Esophagus squamous epithelium (tissue), 5 donors: ENCODE data around the gene MTF1. TPM values are rescaled to one million over a fixed set of nuclear protein-coding genes. Genes with fewer than 3 reads are reported as not detected.
A peak's percentile ranks its signal among the peaks of the same experiment; 100 is the strongest.
"Not testable (repeated sequence)": the region's sequence is repeated elsewhere in the genome, so short reads cannot be mapped to it uniquely, and the experiment has no call there.

ENCODE experiments used
- DNase-seq: peaks from one replicate; lab custom pipeline; 2025; lab: John Stamatoyannopoulos, UW
- H3K27ac ChIP-seq, 4 donors: fragments of 200-600 bp; sonication (generic); one replicate each; pipeline ENCODE4 v1.5.1; 2016 to 2019; ENCODE audit warnings: mild to moderate bottlenecking in 1 of 4
- H3K27me3 ChIP-seq, 4 donors: fragments of 200-600 bp; sonication (generic); 1 replicate in 3 of 4; 2 replicates in 1 of 4; pipeline versions ENCODE4 v1.5.1 to v1.6.0; 2017 to 2021; ENCODE audit warnings: antibody characterized with exemption in 1 of 4
- H3K36me3 ChIP-seq, 3 donors: fragments of 200-600 bp; sonication (generic); one replicate each; pipeline ENCODE4 v1.5.1; 2016 to 2019
- H3K4me1 ChIP-seq, 3 donors: fragments of 200-600 bp; sonication (generic); one replicate each; pipeline ENCODE4 v1.5.1; 2017 to 2019
- H3K4me3 ChIP-seq, 4 donors: fragments of 200-600 bp; sonication (generic); 1 replicate in 3 of 4; 2 replicates in 1 of 4; pipeline ENCODE4 v1.5.1; 2016 to 2019; ENCODE audit warnings: mild to moderate bottlenecking in 2 of 4, moderate library complexity in 1 of 4
- H3K9me3 ChIP-seq, 3 donors: fragments of 200-600 bp; sonication (generic); one replicate each; pipeline ENCODE4 v1.5.1; 2016 to 2019
- CTCF ChIP-seq, 6 experiments: fragments of 450-650 bp in 4 of 6; fragments of 200-600 bp in 2 of 6; sonication (generic) in 2 of 6; IDR thresholded peaks; one replicate each; pipeline ENCODE4 v1.5.1; 2016 to 2019; ENCODE audit warnings: antibody characterized with exemption in 6 of 6, mild to moderate bottlenecking in 4 of 6, moderate library complexity in 4 of 6
- POLR2A ChIP-seq, 4 donors: fragments of 450-650 bp; IDR thresholded peaks; one replicate each; pipeline ENCODE4 v1.6.1; 2017; ENCODE audit warnings: antibody characterized with exemption in 4 of 4, mild to moderate bottlenecking in 4 of 4, moderate library complexity in 3 of 4
- WGBS, 2 donors: methylation state at CpG; one replicate each; pipeline ENCODE4 v1.1.5; 2018; 5-methylcytosine and 5-hydroxymethylcytosine counted together
- intact Hi-C: fragments of 100-400 bp; cut with DNase I; formaldehyde crosslinking; loops from one replicate; pipeline ENCODE4 v1.15.0; 2022
- total RNA-seq, 4 donors: library from RNA; depleted of rRNA; stranded (reverse); fragments of >200 nt; gene quantifications; one replicate each; pipeline ENCODE4 v1.1.0, GENCODE V29; 2016
- donor health status: DM: yes; HTN: yes; CAD: no.

MTF1 gene
- total RNA-seq, 4 donors from 2014 or later, result 6.3 to 13.4 (median 9.9) TPM

DNA sequence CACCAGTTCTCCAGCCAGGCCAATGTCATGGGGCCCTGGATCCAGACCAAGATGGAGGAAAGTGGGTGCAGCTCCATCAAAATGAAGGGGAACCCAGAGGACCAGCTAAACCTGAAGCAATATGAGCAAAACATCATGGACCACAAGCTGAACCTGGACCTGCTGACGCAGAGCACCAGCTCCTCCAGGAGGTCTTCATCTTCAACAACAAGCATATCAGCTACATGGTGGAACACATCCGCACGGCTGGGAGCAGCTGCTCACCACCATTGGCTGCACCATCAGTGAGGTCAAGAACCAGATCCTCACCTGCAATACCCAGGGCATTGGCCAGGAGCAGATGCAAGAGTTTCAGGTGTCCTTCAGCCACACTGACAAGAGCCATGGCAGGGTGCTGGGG is 80.7 kb downstream of the MTF1 start:
- TF ChIP-seq CTCF (IDR thresholded peaks at IDR 0.05) (no peak), POLR2A (IDR thresholded peaks at IDR 0.05) (no peak)
- no peak overlapping the region for H3K27ac ChIP-seq
- no peak overlapping the region for H3K4me3 ChIP-seq
- H3K4me1 ChIP-seq, result no peaks in the 10 kb centered on the region
- no peaks in the 10 kb centered on the region for H3K36me3 ChIP-seq
- no peak for DNase-seq
- intact Hi-C loops, result no loop called here
- H3K27me3 ChIP-seq, result peaks cover 0 to 26% (median 0%) of the 10 kb centered on the region in 4 donors
- WGBS, 2 donors, result 79 to 100% methylated on average over 2 to 3 of the region's 3 CpGs
- H3K9me3 ChIP-seq, result no peaks in the 10 kb centered on the region

DNA sequence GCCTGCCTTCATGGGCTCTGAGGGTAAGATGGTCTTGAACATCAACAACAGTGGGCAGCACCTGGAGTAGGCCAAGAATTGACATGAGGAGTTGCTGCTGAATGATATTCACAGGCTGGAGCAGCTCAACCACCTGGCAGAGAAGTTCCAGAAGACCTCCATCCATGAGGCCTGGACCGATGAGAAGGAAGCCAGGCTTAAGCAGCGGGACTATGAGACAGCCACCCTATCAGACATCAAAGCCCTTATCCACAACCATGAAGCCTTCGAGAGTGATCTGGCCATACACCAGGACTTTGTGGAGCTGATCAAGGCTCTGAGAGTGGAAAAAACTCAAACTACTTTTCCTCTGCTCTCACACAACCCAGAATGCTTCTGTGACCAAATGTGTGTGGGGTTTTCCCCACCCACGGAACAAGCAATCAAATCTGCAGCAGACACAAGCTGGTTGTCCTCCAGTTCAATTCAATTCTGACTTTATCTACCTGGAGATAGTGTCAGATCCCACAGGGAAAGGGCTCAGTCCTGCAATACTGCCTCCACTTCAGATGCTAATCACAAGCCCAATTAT is 82.4 kb downstream of the MTF1 start:
- no peaks in the 10 kb centered on the region for H3K9me3 ChIP-seq
- no peak overlapping the region for H3K27ac ChIP-seq
- no peaks in the 10 kb centered on the region for H3K36me3 ChIP-seq
- 62 to 74% methylated on average over 4 of the region's 4 CpGs for WGBS, 2 donors
- peaks cover 0 to 27% (median 0%) of the 10 kb centered on the region in 4 donors for H3K27me3 ChIP-seq
- no peaks in the 10 kb centered on the region for H3K4me1 ChIP-seq
- TF ChIP-seq POLR2A (IDR thresholded peaks at IDR 0.05) (no peak), CTCF (IDR thresholded peaks at IDR 0.05) (no peak)
- no peak for DNase-seq
- intact Hi-C loops, result no loop called here
- H3K4me3 ChIP-seq, result no peak overlapping the region

GRCh38 chr1:37771440-37771839 is 88.0 kb downstream of the MTF1 start:
- H3K36me3 ChIP-seq, H3K4me3 ChIP-seq, H3K4me1 ChIP-seq, DNase-seq, intact Hi-C loops, H3K27ac ChIP-seq, H3K9me3 ChIP-seq: not testable (repeated sequence)
- H3K27me3 ChIP-seq, result peaks cover 0 to 68% (median 2%) of the 10 kb centered on the region in 4 donors

- intact Hi-C loops, result no loop called here
- no peaks in the 10 kb centered on the region for H3K36me3 ChIP-seq
- no peak overlapping the region for H3K27ac ChIP-seq
- H3K27me3 ChIP-seq, result peaks cover 0 to 84% (median 17%) of the 10 kb centered on the region in 4 donors
- no peak overlapping the region for H3K4me3 ChIP-seq
- H3K4me1 ChIP-seq, result peaks cover 0 to 8% (median 3%) of the 10 kb centered on the region in 3 donors
- WGBS, 2 donors, result 0 to 27% methylated on average over 2 of the region's 2 CpGs
- no peak for DNase-seq
- no peak for TF ChIP-seq POLR2A (IDR thresholded peaks at IDR 0.05)
- TF ChIP-seq CTCF (IDR thresholded peaks at IDR 0.05), result no peak
- no peaks in the 10 kb centered on the region for H3K9me3 ChIP-seq
Measured at GRCh38 chr1:37767488-37767887, 91.9 kb downstream of the MTF1 start.

DNA sequence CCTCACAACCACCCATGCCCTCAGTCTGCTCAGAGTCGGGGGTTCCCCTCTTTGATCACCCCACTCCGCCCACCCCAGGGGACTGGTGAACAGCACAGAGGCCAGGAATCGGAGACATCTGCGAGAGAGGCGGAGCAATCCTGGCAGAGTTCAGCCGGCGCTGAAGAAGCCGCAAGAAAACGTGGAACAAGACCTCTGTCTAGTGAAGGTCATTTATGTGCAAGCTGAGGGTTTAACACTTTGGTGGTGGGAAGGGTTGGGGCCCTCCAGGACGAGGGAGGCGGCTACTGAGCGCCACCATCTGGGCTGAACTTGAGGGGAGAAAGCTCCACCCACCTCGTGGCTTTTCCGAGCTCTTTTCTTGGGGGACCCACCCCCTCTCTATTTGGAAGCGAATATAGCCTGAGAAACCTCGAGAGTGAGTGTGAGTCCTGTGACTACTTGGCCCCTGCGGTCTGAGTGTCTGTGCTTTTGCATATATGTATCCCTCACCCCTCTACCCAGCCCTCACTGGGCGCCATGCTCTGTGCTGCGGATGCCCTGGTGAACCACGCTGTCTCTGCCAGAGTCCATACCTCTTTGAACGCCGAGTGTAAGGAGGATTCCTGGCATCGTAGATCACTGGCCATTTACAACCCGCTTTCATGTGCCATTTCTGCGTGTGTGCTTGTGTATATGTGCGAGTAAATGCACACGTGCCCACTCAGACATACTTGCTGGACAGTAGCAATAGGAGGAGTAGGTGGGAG is 93.3 kb downstream of the MTF1 start:
- peaks cover 0 to 8% (median 3%) of the 10 kb centered on the region in 3 donors for H3K4me1 ChIP-seq
- DNase-seq, result no peak
- 8 to 12% methylated on average over 19 to 22 of the region's 27 CpGs for WGBS, 2 donors
- no peak overlapping the region for H3K27ac ChIP-seq
- peak overlapping the region in 1 of 4 donors; percentile 12 for H3K4me3 ChIP-seq
- TF ChIP-seq CTCF (IDR thresholded peaks at IDR 0.05) (no peak), POLR2A (IDR thresholded peaks at IDR 0.05) (no peak)
- intact Hi-C loops, result no loop called here
- no peaks in the 10 kb centered on the region for H3K9me3 ChIP-seq
- H3K36me3 ChIP-seq, result no peaks in the 10 kb centered on the region
- peaks cover 0 to 94% (median 22%) of the 10 kb centered on the region in 4 donors for H3K27me3 ChIP-seq
